ENCODE measurements around the gene FGF23. TPM values are rescaled to one million over a fixed set of nuclear protein-coding genes. Genes with fewer than 3 reads are reported as not detected.

FGF23 gene
- total RNA-seq, 1 donor from 2014 or later, result not detected

- no peaks in the 10 kb centered on the region for H3K36me3 Mint-ChIP-seq (ENCODE audit: unreplicated experiment)
- H3K4me1 Mint-ChIP-seq (ENCODE audit: low read depth, unreplicated experiment), result peaks cover 4% of the 10 kb centered on the region
- no peaks in the 10 kb centered on the region for H3K9me3 Mint-ChIP-seq (ENCODE audit: unreplicated experiment)
- H3K27me3 Mint-ChIP-seq (ENCODE audit: unreplicated experiment), result no peaks in the 10 kb centered on the region
- no peak for DNase-seq
- no peak overlapping the region for H3K27ac Mint-ChIP-seq (ENCODE audit: unreplicated experiment)
- no peak overlapping the region for H3K4me3 Mint-ChIP-seq (ENCODE audit: unreplicated experiment)
- no peak for TF ChIP-seq CTCF (IDR thresholded peaks at IDR 0.05; ENCODE audit: partially characterized antibody, unreplicated experiment)
These were observed 740 bp downstream of the FGF23 start for GRCh38 chr12:4378772-4379171.

DNA sequence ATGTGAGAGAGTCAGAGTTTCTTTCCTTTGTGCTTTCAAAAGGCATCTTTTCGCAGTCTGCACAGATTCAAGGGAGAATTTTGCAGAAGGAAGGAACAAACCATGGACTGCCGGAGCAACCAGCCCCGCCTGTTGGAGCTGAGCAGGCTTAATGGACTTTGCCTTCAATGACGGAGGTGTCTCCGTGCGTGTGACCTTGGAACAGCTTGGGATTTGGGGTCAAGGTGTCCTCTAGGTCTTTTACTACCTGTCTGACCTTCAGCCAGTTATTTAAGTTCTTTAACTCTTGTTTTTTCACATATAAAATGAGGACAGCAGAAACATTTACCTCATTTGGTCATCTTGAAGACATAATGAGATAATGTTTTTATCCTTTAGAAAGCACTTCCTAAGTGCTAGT is 4.1 kb downstream of the FGF23 start:
- DNase-seq, result no peak
- Mint-ChIP-seq H3K4me1 (ENCODE audit: low read depth, unreplicated experiment) (peaks cover 4% of the 10 kb centered on the region), H3K4me3 (ENCODE audit: unreplicated experiment) (no peak overlapping the region), H3K27ac (ENCODE audit: unreplicated experiment) (no peak overlapping the region), H3K36me3 (ENCODE audit: unreplicated experiment) (no peaks in the 10 kb centered on the region), H3K9me3 (ENCODE audit: unreplicated experiment) (no peaks in the 10 kb centered on the region), H3K27me3 (ENCODE audit: unreplicated experiment) (no peaks in the 10 kb centered on the region)
- no peak for TF ChIP-seq CTCF (IDR thresholded peaks at IDR 0.05; ENCODE audit: partially characterized antibody, unreplicated experiment)

GRCh38 chr12:4372653-4373052 is 6.9 kb downstream of the FGF23 start:
- DNase-seq, result no peak
- peaks cover 8% of the 10 kb centered on the region for H3K4me1 Mint-ChIP-seq (ENCODE audit: low read depth, unreplicated experiment)
- H3K9me3 Mint-ChIP-seq (ENCODE audit: unreplicated experiment), result peaks cover 1% of the 10 kb centered on the region
- no peak for TF ChIP-seq CTCF (IDR thresholded peaks at IDR 0.05; ENCODE audit: partially characterized antibody, unreplicated experiment)
- H3K4me3 Mint-ChIP-seq (ENCODE audit: unreplicated experiment), result no peak overlapping the region
- H3K36me3 Mint-ChIP-seq (ENCODE audit: unreplicated experiment), result no peaks in the 10 kb centered on the region
- no peak overlapping the region for H3K27ac Mint-ChIP-seq (ENCODE audit: unreplicated experiment)
- peaks cover 1% of the 10 kb centered on the region for H3K27me3 Mint-ChIP-seq (ENCODE audit: unreplicated experiment)

- H3K27me3 Mint-ChIP-seq (ENCODE audit: unreplicated experiment), result peaks cover 3% of the 10 kb centered on the region
- H3K9me3 Mint-ChIP-seq (ENCODE audit: unreplicated experiment), result peaks cover 1% of the 10 kb centered on the region
- H3K36me3 Mint-ChIP-seq (ENCODE audit: unreplicated experiment), result no peaks in the 10 kb centered on the region
- peaks cover 4% of the 10 kb centered on the region for H3K4me1 Mint-ChIP-seq (ENCODE audit: low read depth, unreplicated experiment)
- no peak overlapping the region for H3K27ac Mint-ChIP-seq (ENCODE audit: unreplicated experiment)
- DNase-seq, result no peak
- H3K4me3 Mint-ChIP-seq (ENCODE audit: unreplicated experiment), result no peak overlapping the region
- TF ChIP-seq CTCF (IDR thresholded peaks at IDR 0.05; ENCODE audit: partially characterized antibody, unreplicated experiment), result no peak
These were observed 9.2 kb downstream of the FGF23 start for GRCh38 chr12:4370265-4370664.

GRCh38 chr12:4369548-4369947 is 10.0 kb downstream of the FGF23 start:
- Mint-ChIP-seq H3K27ac (ENCODE audit: unreplicated experiment) (no peak overlapping the region), H3K4me3 (ENCODE audit: unreplicated experiment) (no peak overlapping the region), H3K36me3 (ENCODE audit: unreplicated experiment) (no peaks in the 10 kb centered on the region), H3K27me3 (ENCODE audit: unreplicated experiment) (peaks cover 3% of the 10 kb centered on the region), H3K9me3 (ENCODE audit: unreplicated experiment) (peaks cover 1% of the 10 kb centered on the region), H3K4me1 (ENCODE audit: low read depth, unreplicated experiment) (peaks cover 4% of the 10 kb centered on the region)
- TF ChIP-seq CTCF (IDR thresholded peaks at IDR 0.05; ENCODE audit: partially characterized antibody, unreplicated experiment), result no peak
- DNase-seq, result no peak
